ENCODE data around the gene BTBD17.
"Not testable (repeated sequence)": the region's sequence is repeated elsewhere in the genome, so short reads cannot be mapped to it uniquely, and the experiment has no call there.

BTBD17 gene

GRCh38 chr17:74408262-74408661 lies 46.6 kb upstream of the BTBD17 start:
- Histone ChIP-seq H3K27me3 (ENCODE audit: insufficient read depth, low read length, poor library complexity, severe bottlenecking) (no peaks in the 10 kb centered on the region), H2AFZ (ENCODE audit: low read length) (no peak overlapping the region), H3K36me3 (ENCODE audit: insufficient read depth, low read length) (no peaks in the 10 kb centered on the region), H3K9me3 (ENCODE audit: insufficient read depth, low read depth, low read length) (no peaks in the 10 kb centered on the region), H4K20me1 (ENCODE audit: insufficient read depth, low read length, poor library complexity, severe bottlenecking) (no peaks in the 10 kb centered on the region), H3K4me2 (ENCODE audit: low read depth, low read length, poor library complexity, severe bottlenecking) (no peak overlapping the region), H3K4me1 (ENCODE audit: insufficient read depth, low read length, poor library complexity, severe bottlenecking) (peaks cover 30% of the 10 kb centered on the region), H3K4me3 (ENCODE audit: low read length, poor library complexity, severe bottlenecking) (no peak overlapping the region), H3K79me2 (ENCODE audit: insufficient read depth, low read length) (no peaks in the 10 kb centered on the region), H3K9me2 (replicated peaks; ENCODE audit: low read depth, low read length) (no peaks in the 10 kb centered on the region), H3K9ac (ENCODE audit: low read depth, low read length, poor library complexity, severe bottlenecking) (no peak overlapping the region), H3F3A (ENCODE audit: low read depth) (no peaks in the 10 kb centered on the region)
- no peak for TF ChIP-seq CTCF (conservative IDR thresholded peaks at IDR 0.05; ENCODE audit: low read length)
- no peak for TF ChIP-seq EZH2phosphoT487 (IDR thresholded peaks at IDR 0.05; ENCODE audit: borderline replicate concordance)

GRCh38 chr17:74407384-74407783 lies 45.7 kb upstream of the BTBD17 start:
- Histone ChIP-seq H3K9me2 (replicated peaks; ENCODE audit: low read depth, low read length) (no peaks in the 10 kb centered on the region), H4K20me1 (ENCODE audit: insufficient read depth, low read length, poor library complexity, severe bottlenecking) (no peaks in the 10 kb centered on the region), H2AFZ (ENCODE audit: low read length) (no peak overlapping the region), H3K9me3 (ENCODE audit: insufficient read depth, low read depth, low read length) (no peaks in the 10 kb centered on the region), H3K4me2 (ENCODE audit: low read depth, low read length, poor library complexity, severe bottlenecking) (no peak overlapping the region), H3F3A (ENCODE audit: low read depth) (no peaks in the 10 kb centered on the region), H3K36me3 (ENCODE audit: insufficient read depth, low read length) (no peaks in the 10 kb centered on the region), H3K79me2 (ENCODE audit: insufficient read depth, low read length) (no peaks in the 10 kb centered on the region), H3K4me1 (ENCODE audit: insufficient read depth, low read length, poor library complexity, severe bottlenecking) (peaks cover 30% of the 10 kb centered on the region), H3K4me3 (ENCODE audit: low read length, poor library complexity, severe bottlenecking) (no peak overlapping the region), H3K27me3 (ENCODE audit: insufficient read depth, low read length, poor library complexity, severe bottlenecking) (no peaks in the 10 kb centered on the region), H3K9ac (ENCODE audit: low read depth, low read length, poor library complexity, severe bottlenecking) (no peak overlapping the region)
- TF ChIP-seq CTCF (conservative IDR thresholded peaks at IDR 0.05; ENCODE audit: low read length), result no peak
- TF ChIP-seq EZH2phosphoT487 (IDR thresholded peaks at IDR 0.05; ENCODE audit: borderline replicate concordance), result no peak

- H3K9ac ChIP-seq (ENCODE audit: low read depth, low read length, poor library complexity, severe bottlenecking); H3K79me2 ChIP-seq (ENCODE audit: insufficient read depth, low read length); H3K4me2 ChIP-seq (ENCODE audit: low read depth, low read length, poor library complexity, severe bottlenecking); H2AFZ ChIP-seq (ENCODE audit: low read length); H3K9me3 ChIP-seq (ENCODE audit: insufficient read depth, low read depth, low read length); H3F3A ChIP-seq (ENCODE audit: low read depth); H3K27me3 ChIP-seq (ENCODE audit: insufficient read depth, low read length, poor library complexity, severe bottlenecking); H3K36me3 ChIP-seq (ENCODE audit: insufficient read depth, low read length); H4K20me1 ChIP-seq (ENCODE audit: insufficient read depth, low read length, poor library complexity, severe bottlenecking); H3K9me2 ChIP-seq (replicated peaks; ENCODE audit: low read depth, low read length); H3K4me3 ChIP-seq (ENCODE audit: low read length, poor library complexity, severe bottlenecking): not testable (repeated sequence)
- H3K4me1 ChIP-seq (ENCODE audit: insufficient read depth, low read length, poor library complexity, severe bottlenecking), result peaks cover 24% of the 10 kb centered on the region
Measured at GRCh38 chr17:74405311-74405710, 43.6 kb upstream of the BTBD17 start.

- Histone ChIP-seq H3K9ac (ENCODE audit: low read depth, low read length, poor library complexity, severe bottlenecking) (no peak overlapping the region), H3K36me3 (ENCODE audit: insufficient read depth, low read length) (no peaks in the 10 kb centered on the region), H3K27me3 (ENCODE audit: insufficient read depth, low read length, poor library complexity, severe bottlenecking) (no peaks in the 10 kb centered on the region), H3K9me2 (replicated peaks; ENCODE audit: low read depth, low read length) (no peaks in the 10 kb centered on the region), H3K9me3 (ENCODE audit: insufficient read depth, low read depth, low read length) (no peaks in the 10 kb centered on the region), H4K20me1 (ENCODE audit: insufficient read depth, low read length, poor library complexity, severe bottlenecking) (no peaks in the 10 kb centered on the region), H3K4me2 (ENCODE audit: low read depth, low read length, poor library complexity, severe bottlenecking) (no peak overlapping the region), H2AFZ (ENCODE audit: low read length) (no peak overlapping the region), H3F3A (ENCODE audit: low read depth) (no peaks in the 10 kb centered on the region), H3K4me1 (ENCODE audit: insufficient read depth, low read length, poor library complexity, severe bottlenecking) (peaks cover 19% of the 10 kb centered on the region), H3K79me2 (ENCODE audit: insufficient read depth, low read length) (no peaks in the 10 kb centered on the region), H3K4me3 (ENCODE audit: low read length, poor library complexity, severe bottlenecking) (no peak overlapping the region)
- TF ChIP-seq EZH2phosphoT487 (IDR thresholded peaks at IDR 0.05; ENCODE audit: borderline replicate concordance) (no peak), CTCF (conservative IDR thresholded peaks at IDR 0.05; ENCODE audit: low read length) (no peak)
Measured at GRCh38 chr17:74404789-74405188, 43.1 kb upstream of the BTBD17 start.

Measured in Loucy (cell line).